ENCODE data around the gene SNW1.
A peak's percentile ranks its signal among the peaks of the same experiment; 100 is the strongest.
"Not testable (repeated sequence)": the region's sequence is repeated elsewhere in the genome, so short reads cannot be mapped to it uniquely, and the experiment has no call there.

The SNW1 gene

GRCh38 chr14:77760381-77761204 lies at the start of gene SNW1:
TSS of gene SNW1 (minus strand) at chr14:77761156. CDS start at chr14:77761127, 29 bp downstream.
- peak; percentile 93 for DNase-seq

DNA sequence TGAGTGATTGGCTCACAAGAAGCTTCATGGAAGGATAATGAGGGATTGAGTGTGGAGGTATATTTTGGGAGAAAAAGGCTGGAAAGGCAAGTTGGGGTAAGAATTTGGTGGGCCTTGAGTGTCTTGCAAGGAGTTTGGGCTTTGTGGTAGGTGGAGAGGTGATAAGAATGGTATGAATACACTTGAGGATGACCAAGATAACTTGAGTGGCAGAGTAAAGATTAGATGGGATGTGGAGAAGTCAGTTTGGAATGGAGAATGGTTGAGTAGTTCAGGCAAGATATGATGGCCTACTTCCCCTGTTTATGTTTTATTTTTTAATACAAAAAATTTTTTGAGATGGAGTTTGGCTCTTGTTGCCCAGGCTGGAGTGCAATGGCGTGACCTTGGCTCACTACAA lies 48.1 kb upstream of the SNW1 start:
- DNase-seq, result no peak

GRCh38 chr14:77808250-77808649 lies 47.3 kb upstream of the SNW1 start:
- DNase-seq, result no peak

- no peak for DNase-seq
Observed at GRCh38 chr14:77805706-77806105, 44.8 kb upstream of the SNW1 start.

GRCh38 chr14:77804592-77804991 lies 43.6 kb upstream of the SNW1 start:
- DNase-seq, result no peak

DNA sequence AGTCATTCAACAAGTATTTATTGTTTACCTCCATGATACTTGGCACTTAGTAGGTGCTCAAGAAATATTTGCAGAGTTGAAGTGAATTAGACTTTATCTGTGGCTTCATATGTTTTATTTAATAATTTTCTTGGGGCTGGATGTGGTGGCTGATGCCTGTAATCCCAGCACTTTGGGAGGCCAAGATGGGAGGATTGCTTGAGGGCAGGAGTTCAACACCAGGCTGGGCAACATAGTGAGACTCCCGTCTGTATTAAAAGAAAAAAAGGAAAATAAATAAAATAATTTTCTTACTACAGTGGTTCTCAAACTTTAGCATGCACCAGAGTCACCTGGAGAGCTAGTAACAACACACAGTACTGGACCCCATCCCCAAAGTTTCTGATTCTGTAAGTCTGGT lies 39.9 kb upstream of the SNW1 start:
- no peak for DNase-seq

DNA sequence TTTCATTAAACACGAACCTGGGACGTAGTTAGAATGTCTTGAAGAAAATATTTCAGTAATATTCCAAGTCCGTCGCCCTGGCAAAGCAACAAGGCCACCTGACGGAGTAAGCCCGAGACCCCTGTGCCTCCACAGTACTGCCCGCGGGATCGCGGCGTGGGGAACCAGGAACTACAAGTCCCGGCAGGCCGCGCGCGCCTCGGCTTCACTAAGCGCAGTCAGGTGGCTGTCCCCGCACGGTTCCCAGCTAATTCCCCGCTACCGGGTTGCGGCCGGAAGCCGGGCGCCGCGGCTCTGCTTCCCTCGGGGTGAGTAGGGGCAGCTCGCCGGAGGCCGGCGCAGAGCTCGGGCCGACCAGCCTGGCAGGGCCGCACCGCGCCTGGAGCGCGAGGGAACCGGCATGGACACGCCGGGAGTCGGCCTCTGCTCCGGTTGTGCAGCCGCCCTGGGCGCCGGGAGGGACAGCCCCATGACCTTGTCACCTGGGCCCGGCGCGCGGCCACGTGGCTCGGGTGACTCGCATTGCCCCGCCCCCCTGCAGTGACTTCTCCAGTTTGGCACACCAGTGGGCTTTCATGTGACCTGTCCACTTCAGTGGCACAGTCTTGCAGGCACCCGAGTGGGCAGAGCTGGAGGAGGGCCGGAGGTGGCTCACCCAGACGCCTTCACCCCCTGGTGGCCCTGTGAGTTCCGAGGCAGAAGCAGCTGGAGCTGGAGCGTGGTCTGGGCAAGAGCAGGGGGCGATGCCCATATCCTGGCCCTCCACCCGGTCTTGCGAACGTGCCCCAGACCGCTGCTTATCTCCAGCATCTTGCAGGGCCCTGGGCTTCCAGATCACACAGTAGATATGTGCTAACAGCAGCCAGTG lies 39.1 kb upstream of the SNW1 start, which contains the start of gene ADCK1:
Gene ADCK1 (plus strand): TSS at position 247 of the 868 bp plus-strand sequence. CDS start 18,870 bp downstream, outside the sequence.
- peak; percentile 81 for DNase-seq

- DNase-seq, result not testable (repeated sequence)
Observed at GRCh38 chr14:77799456-77799855, 38.5 kb upstream of the SNW1 start.

DNA sequence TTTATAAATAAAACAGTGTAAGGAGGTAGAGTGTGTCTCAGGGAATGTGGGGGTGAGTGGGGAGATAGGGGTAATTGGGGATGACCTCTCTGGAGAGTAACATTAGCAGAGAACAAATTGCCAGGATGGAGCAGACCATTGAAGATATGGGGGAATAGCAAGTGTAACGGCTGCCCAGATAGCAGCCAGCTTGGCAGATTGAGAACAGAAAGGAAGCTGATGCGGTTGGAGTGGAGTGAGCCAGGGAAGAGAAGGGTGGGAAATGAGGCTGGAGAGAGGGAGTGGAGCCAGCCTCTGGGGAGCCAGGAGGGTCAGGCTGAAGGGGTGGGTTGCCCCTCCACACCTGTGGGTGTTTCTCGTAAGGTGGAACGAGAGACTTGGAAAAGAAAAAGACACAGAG lies 33.4 kb upstream of the SNW1 start:
- DNase-seq, result no peak

DNA sequence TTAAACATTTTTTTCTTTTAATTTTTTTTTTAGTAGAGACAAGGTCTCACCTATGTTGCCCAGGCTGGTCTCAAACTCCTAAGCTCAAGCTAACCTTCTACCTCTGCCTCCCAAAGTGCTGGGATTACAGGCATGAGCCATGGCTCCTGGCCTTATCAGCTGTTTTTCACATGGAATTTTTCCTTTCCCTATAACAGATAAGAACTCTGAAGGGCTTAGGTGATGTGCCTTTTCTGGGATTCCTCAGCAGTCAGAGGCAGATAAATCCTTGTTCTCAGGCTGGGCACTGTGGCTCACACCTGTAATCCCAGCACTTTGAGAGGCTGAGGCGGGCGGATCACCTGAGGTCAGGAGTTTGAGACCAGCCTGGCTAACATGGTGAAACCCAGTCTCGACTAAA lies 32.3 kb upstream of the SNW1 start:
- DNase-seq, result not testable (repeated sequence)

- no peak for DNase-seq
Observed at GRCh38 chr14:77791225-77791600, 30.3 kb upstream of the SNW1 start.

DNA sequence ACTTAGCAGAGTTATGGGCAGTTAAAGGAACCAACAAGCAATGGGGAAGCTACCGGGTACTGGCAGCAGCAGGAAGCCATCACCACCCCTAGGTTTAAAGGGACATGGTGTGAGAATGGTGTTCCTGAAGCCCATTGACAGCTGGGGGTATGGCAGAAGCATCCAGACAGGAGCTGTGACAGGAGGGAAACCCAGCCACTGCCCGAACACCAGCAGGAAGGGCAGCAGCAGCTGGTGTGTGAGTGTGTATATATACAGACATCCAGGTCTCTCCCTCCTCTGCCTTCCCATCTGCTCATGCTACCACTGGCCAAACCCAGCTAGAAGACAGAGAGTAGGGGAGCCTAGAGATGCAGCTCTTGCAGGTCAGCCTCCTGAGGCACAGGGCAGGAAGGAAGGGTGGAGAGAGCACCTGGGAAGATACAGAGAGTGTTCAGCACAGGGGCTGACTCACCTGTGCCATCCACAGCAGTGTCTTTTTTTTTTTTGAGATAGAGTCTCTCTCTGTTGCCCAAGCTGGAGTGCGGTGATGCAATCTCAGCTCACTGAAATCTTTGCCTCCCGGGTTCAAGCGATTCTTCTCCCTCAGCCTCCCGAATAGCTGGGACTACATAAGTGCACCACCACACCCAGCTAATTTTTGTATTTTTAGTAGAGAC lies 29.7 kb upstream of the SNW1 start:
- DNase-seq, result no peak

GRCh38 chr14:77786148-77786547 lies 25.2 kb upstream of the SNW1 start:
- no peak for DNase-seq

DNA sequence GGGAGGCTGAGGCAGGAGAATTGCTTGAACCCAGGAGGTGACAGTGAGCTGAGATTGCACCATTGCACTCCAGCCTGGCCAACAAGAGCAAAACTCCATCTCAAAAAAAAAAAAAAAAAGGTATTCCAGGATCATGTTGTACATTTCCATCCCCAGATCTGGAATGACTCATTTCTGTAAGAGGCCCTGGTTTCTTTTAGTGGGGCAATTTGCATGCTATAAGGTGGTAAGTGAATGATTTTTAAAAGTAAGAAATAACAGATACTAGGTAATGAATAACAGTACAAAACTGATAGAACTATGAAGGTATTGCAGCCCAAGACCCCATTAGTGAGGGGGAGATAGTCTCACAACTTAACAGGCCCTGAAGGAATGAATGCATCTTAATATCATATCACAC lies 21.2 kb upstream of the SNW1 start:
- DNase-seq, result no peak

- not testable (repeated sequence) for DNase-seq
Observed at GRCh38 chr14:77773966-77774365, 13.0 kb upstream of the SNW1 start.

- not testable (repeated sequence) for DNase-seq
Observed at GRCh38 chr14:77768442-77769069, 7.6 kb upstream of the SNW1 start.

DNA sequence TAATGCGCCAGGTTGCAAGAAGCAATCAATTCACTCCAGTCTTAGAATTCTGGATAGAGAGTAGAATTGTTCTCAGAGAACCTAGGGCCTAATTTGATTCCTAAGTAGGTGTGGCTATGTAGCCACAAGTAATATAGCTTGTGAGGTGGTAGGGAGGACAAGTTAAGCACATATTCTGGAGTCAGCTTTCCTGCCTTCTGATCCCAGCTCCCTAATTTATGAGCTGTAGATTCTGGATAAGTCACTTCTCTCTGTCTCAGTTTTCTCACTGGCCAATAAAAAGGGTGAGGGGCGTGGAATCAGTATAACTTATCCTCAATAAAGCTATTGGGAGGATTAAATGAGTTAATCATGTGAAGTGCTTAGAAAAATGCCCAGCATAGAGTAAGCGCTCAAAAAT lies 3.0 kb upstream of the SNW1 start:
- no peak for DNase-seq

DNA sequence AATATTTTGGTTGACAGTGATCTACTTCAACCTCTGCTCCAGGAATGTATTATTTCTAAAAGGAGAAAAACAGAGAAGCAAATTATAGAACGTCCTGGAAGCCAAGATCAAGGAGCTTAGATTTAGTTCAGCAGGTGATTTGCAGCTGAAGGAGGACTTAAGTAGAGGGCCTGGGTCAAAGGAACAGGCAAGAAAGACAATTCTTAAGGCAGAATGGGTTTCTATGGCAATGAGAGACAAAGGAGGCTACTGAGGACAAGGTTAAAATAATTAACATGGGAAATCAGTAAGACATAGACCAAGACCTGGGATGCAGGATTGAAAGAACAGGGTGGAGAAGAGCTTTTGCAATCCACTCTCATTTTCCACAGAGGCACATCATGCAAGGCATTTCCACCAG lies 2.4 kb upstream of the SNW1 start:
- no peak for DNase-seq

DNA sequence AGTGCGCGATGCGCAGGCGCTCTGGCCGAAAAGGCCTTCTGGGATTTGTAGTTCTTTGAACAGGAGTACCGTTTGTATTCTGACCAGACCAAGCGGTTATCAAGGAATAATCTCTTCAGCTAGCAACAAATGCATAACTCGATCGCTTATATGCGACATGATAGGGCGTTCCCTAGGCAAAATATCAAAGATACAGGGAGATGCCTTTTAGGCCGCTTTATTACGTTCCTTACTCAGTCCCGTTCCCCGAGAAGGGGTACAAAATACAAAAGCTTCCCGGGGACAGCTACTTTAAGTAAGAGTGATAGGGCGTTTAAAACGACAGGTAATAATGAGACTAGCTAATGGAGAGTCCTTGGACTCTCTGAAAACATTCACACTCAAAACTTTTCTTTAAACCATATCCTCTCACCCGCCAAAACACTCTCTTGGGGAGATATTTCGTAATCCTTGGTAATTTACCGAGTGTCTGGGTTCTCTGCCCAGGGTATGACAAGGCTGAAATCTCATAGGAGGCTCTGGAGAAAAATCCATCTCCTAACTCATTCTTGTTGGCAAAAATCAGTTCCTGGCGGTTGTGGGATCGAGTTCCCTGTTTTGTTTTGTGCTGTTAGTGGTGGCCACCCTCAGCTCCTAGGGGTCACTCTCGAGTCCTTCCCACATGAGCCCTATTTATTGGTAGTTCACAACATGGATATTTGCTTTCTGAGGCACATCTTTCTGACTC lies 412 bp upstream of the SNW1 start:
- DNase-seq, result no peak

GRCh38 chr14:77752799-77753516 lies 8.0 kb downstream of the SNW1 start:
- DNase-seq, result no peak

GRCh38 chr14:77752266-77752665 lies 8.7 kb downstream of the SNW1 start:
- no peak for DNase-seq

All from stimulated activated naive CD4-positive, alpha-beta T cell treated with Interleukin-2 at 50 U/mL for 16 hours (primary cell).